IgD-negative memory B cell (primary cell): ENCODE data around the gene HMGXB4. TPM values are rescaled to one million over a fixed set of nuclear protein-coding genes. Genes with fewer than 3 reads are reported as not detected.

ENCODE experiments used
- H3K27ac Mint-ChIP-seq, 3 donors: one replicate each; pipeline ENCODE4 v1.8.0; 2020 to 2022; ENCODE audit warnings: mild to moderate bottlenecking in 3 of 3, mixed read lengths in 3 of 3, moderate library complexity in 1 of 3
- H3K27me3 Mint-ChIP-seq: one replicate; pipeline ENCODE4 v1.8.0; 2021; ENCODE audit warnings: mixed read lengths
- H3K36me3 Mint-ChIP-seq: one replicate; pipeline ENCODE4 v1.8.0; 2020; ENCODE audit warnings: mild to moderate bottlenecking, mixed read lengths
- H3K4me1 Mint-ChIP-seq, 3 donors: one replicate each; pipeline ENCODE4 v1.8.0; 2020 to 2022; ENCODE audit warnings: mixed read lengths in 3 of 3, mild to moderate bottlenecking in 1 of 3
- H3K4me3 Mint-ChIP-seq, 4 donors: one replicate each; pipeline ENCODE4 v1.8.0; 2020 to 2022; ENCODE audit warnings: mild to moderate bottlenecking in 4 of 4, mixed read lengths in 4 of 4, moderate library complexity in 3 of 4
- H3K9me3 Mint-ChIP-seq, 3 donors: one replicate each; pipeline ENCODE4 v1.8.0; 2020 to 2021; ENCODE audit warnings: mixed read lengths in 3 of 3, mild to moderate bottlenecking in 1 of 3
- polyA plus RNA-seq: library from polyadenylated mRNA; unstranded; fragments of 300-500 nt; fragmentation: Illumina TruSeq; gene quantifications from one replicate; pipeline ENCODE4 v1.2.3, GENCODE V29; 2021

Gene HMGXB4
- polyA plus RNA-seq, 1 donor from 2014 or later = 9.1 TPM

GRCh38 chr22:35341090-35341874 lies 84.0 kb downstream of the HMGXB4 start:
- no peaks in the 10 kb centered on the region for H3K9me3 Mint-ChIP-seq
- H3K36me3 Mint-ChIP-seq = peaks cover 5% of the 10 kb centered on the region
- no peak overlapping the region for H3K4me3 Mint-ChIP-seq
- H3K4me1 Mint-ChIP-seq = peaks cover 3 to 11% (median 7%) of the 10 kb centered on the region in 3 donors
- no peaks in the 10 kb centered on the region for H3K27me3 Mint-ChIP-seq
- H3K27ac Mint-ChIP-seq = no peak overlapping the region

DNA sequence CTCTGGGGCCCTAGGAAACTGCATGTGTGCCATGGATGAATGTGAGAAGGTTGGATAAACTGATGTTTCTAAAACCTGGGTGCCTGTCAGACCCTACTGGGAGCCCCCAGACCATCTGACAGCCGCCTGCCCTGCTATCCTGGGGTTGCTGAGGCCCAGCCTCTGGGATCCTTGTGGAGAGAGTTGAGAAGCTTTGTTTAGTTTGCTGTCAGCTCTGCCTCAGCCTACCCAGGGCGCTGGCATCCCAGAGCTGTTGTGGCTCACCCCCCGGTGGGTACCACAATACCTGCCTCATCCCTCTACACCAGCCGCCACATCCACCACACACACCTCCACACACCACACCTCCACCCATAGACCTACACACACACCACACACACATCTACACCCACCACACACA lies 85.1 kb downstream of the HMGXB4 start:
- H3K9me3 Mint-ChIP-seq = no peaks in the 10 kb centered on the region
- H3K36me3 Mint-ChIP-seq = peaks cover 5% of the 10 kb centered on the region
- H3K27ac Mint-ChIP-seq = no peak overlapping the region
- no peaks in the 10 kb centered on the region for H3K27me3 Mint-ChIP-seq
- no peak overlapping the region for H3K4me3 Mint-ChIP-seq
- peaks cover 3 to 11% (median 7%) of the 10 kb centered on the region in 3 donors for H3K4me1 Mint-ChIP-seq

GRCh38 chr22:35343664-35344550 lies 86.6 kb downstream of the HMGXB4 start:
- Mint-ChIP-seq H3K9me3 (no peaks in the 10 kb centered on the region), H3K4me3 (no peak overlapping the region), H3K4me1 (peaks cover 3 to 11% (median 7%) of the 10 kb centered on the region in 3 donors), H3K27ac (no peak overlapping the region), H3K36me3 (peaks cover 8% of the 10 kb centered on the region), H3K27me3 (no peaks in the 10 kb centered on the region)

DNA sequence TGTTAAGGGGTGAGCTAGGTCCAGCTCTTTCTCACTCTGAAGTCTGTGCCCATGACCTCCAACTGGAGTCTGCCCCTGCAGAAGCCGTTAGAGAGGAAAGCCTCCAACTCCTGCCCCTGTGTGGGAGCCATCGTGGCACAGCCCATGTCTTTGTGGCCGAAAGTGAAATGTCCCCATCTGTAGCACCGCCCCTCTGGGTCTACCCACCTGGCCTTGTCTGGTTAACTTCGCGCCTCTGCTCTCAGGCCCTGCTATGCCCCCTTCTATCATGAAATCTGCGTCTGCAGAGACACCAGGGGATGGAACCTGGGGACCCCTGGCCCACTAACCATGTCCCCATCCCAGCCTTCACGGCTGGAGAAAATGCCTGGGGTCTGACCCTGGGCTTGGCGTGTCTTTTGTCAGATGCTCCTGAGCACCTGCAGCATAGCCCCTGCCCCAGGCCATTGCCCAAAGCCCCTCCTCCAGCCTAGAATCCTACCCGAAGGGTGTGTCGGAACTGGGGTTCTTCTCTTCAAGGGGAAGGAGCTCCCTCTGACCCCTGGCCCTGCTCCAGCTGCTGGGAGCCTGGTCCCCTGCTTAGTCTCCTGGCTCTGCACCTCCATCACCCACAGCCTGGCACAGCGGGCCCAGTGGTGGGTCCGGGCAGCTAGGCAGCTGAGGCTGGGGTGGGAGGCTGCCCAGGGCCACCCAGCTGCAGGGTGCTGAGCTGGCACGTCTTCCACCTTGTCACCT lies 87.8 kb downstream of the HMGXB4 start:
- Mint-ChIP-seq H3K36me3 (peaks cover 7% of the 10 kb centered on the region), H3K4me1 (peaks cover 5 to 12% (median 9%) of the 10 kb centered on the region in 3 donors), H3K27me3 (no peaks in the 10 kb centered on the region), H3K9me3 (no peaks in the 10 kb centered on the region), H3K27ac (peak overlapping the region in 1 of 3 donors; percentile 62), H3K4me3 (peak overlapping the region in 2 of 4 donors; percentile 27 to 58)

Other genes with a start within 250 kb of the HMGXB4 start
- not detected for gene ISX, start 191.3 kb upstream of the HMGXB4 start, polyA plus RNA-seq
- gene TOM1, start 42.4 kb downstream of the HMGXB4 start, polyA plus RNA-seq = 23.1 TPM
- 28.7 TPM for gene HMOX1, start 123.6 kb downstream of the HMGXB4 start, polyA plus RNA-seq
- 78.2 TPM for gene MCM5, start 142.6 kb downstream of the HMGXB4 start, polyA plus RNA-seq